Measurements from ENCODE around the gene CIBAR2. TPM values are rescaled to one million over a fixed set of nuclear protein-coding genes. Genes with fewer than 3 reads are reported as not detected.

Gene CIBAR2
- total RNA-seq, 2 experiments from 2014 or later, result not detected

- Mint-ChIP-seq H3K4me3 (no peak overlapping the region), H3K27ac (no peak overlapping the region), H3K4me1 (ENCODE audit: low read depth) (no peaks in the 10 kb centered on the region), H3K36me3 (ENCODE audit: low read depth) (no peaks in the 10 kb centered on the region), H3K27me3 (peaks cover 32% of the 10 kb centered on the region), H3K9me3 (no peaks in the 10 kb centered on the region)
- Histone ChIP-seq H3K4me1 (ENCODE audit: insufficient read depth, low read length) (peaks cover 23% of the 10 kb centered on the region), H3K36me3 (ENCODE audit: insufficient read depth, low read length) (no peaks in the 10 kb centered on the region), H3K9me3 (ENCODE audit: control insufficient read depth in 1 of 2, insufficient read depth in 1 of 2, low read length in 2 of 2) (peaks cover 0 to 12% of the 10 kb centered on the region in 2 experiments), H3K27me3 (ENCODE audit: control insufficient read depth in 1 of 2, insufficient read depth in 2 of 2, low read length in 2 of 2) (peaks cover 17 to 33% of the 10 kb centered on the region in 2 experiments), H3K27ac (ENCODE audit: low read depth in 1 of 2, low read length in 2 of 2) (no peak overlapping the region), H3K4me3 (ENCODE audit: low read length) (no peak overlapping the region)
- intact Hi-C loops (cut with DNase I, micrococcal nuclease), result no loop called here
- ATAC-seq (ENCODE audit: poor library complexity) (no peak), DNase-seq (no peak)
- CTCF ChIA-PET, result no interaction called here
- POLR2A ChIA-PET, result no interaction called here
- no peak for TF ChIP-seq CTCF (IDR thresholded peaks at IDR 0.05)
Observed at GRCh38 chr16:85134789-85135142, 22.5 kb upstream of the CIBAR2 start.

GRCh38 chr16:85134076-85134788 is 22.0 kb upstream of the CIBAR2 start:
- ATAC-seq (ENCODE audit: poor library complexity), result no peak
- intact Hi-C loops (cut with DNase I, micrococcal nuclease), result no loop called here
- Mint-ChIP-seq H3K36me3 (ENCODE audit: low read depth) (no peaks in the 10 kb centered on the region), H3K4me3 (no peak overlapping the region), H3K27me3 (peaks cover 27% of the 10 kb centered on the region), H3K27ac (no peak overlapping the region), H3K4me1 (ENCODE audit: low read depth) (no peaks in the 10 kb centered on the region), H3K9me3 (no peaks in the 10 kb centered on the region)
- Histone ChIP-seq H3K4me3 (ENCODE audit: low read length) (no peak overlapping the region), H3K27ac (ENCODE audit: low read depth in 1 of 2, low read length in 2 of 2) (no peak overlapping the region), H3K27me3 (ENCODE audit: control insufficient read depth in 1 of 2, insufficient read depth in 2 of 2, low read length in 2 of 2) (peaks cover 17 to 30% of the 10 kb centered on the region in 2 experiments), H3K36me3 (ENCODE audit: insufficient read depth, low read length) (no peaks in the 10 kb centered on the region), H3K9me3 (ENCODE audit: control insufficient read depth in 1 of 2, insufficient read depth in 1 of 2, low read length in 2 of 2) (peaks cover 0 to 12% of the 10 kb centered on the region in 2 experiments), H3K4me1 (ENCODE audit: insufficient read depth, low read length) (peaks cover 23% of the 10 kb centered on the region)
- CTCF ChIA-PET, result no interaction called here
- no peak for TF ChIP-seq CTCF (IDR thresholded peaks at IDR 0.05)
- no peak for DNase-seq
- POLR2A ChIA-PET, result no interaction called here

GRCh38 chr16:85133290-85133599 is 21.0 kb upstream of the CIBAR2 start:
- H3K27ac ChIP-seq (ENCODE audit: low read depth in 1 of 2, low read length in 2 of 2), result no peak overlapping the region
- ChIA-PET CTCF (no interaction called here), POLR2A (no interaction called here)
- Mint-ChIP-seq H3K9me3 (no peaks in the 10 kb centered on the region), H3K27ac (no peak overlapping the region), H3K27me3 (peaks cover 17% of the 10 kb centered on the region), H3K4me1 (ENCODE audit: low read depth) (no peaks in the 10 kb centered on the region), H3K36me3 (ENCODE audit: low read depth) (no peaks in the 10 kb centered on the region), H3K4me3 (no peak overlapping the region)
- no peaks in the 10 kb centered on the region for H3K36me3 ChIP-seq (ENCODE audit: insufficient read depth, low read length)
- ATAC-seq (ENCODE audit: poor library complexity), result no peak
- H3K27me3 ChIP-seq (ENCODE audit: control insufficient read depth in 1 of 2, insufficient read depth in 2 of 2, low read length in 2 of 2), result peaks cover 12 to 20% of the 10 kb centered on the region in 2 experiments
- peaks cover 23% of the 10 kb centered on the region for H3K4me1 ChIP-seq (ENCODE audit: insufficient read depth, low read length)
- no peak for TF ChIP-seq CTCF (IDR thresholded peaks at IDR 0.05)
- DNase-seq, result no peak
- no peak overlapping the region for H3K4me3 ChIP-seq (ENCODE audit: low read length)
- H3K9me3 ChIP-seq (ENCODE audit: control insufficient read depth in 1 of 2, insufficient read depth in 1 of 2, low read length in 2 of 2), result peaks cover 0 to 12% of the 10 kb centered on the region in 2 experiments
- intact Hi-C loops (cut with DNase I, micrococcal nuclease), result no loop called here
